Suprapubic skin (tissue), 3 donors: ENCODE measurements around the gene EIF4A3.

Experiments used
- POLR2AphosphoS5 ChIP-seq, 3 donors: sonication (generic); formaldehyde crosslinking; IDR thresholded peaks; one replicate each; pipeline ENCODE4 v1.6.1; 2017; ENCODE audit warnings: antibody characterized with exemption in 3 of 3
- TF ChIP-seq, protein P1 (sequence below), 2 donors: fragments of 200-600 bp in 1 of 2; fragments of 450-650 bp in 1 of 2; sonication (generic) in 1 of 2; IDR thresholded peaks; one replicate each; pipeline ENCODE4 v1.5.1; 2016 to 2019; ENCODE audit warnings: antibody characterized with exemption in 2 of 2, mild to moderate bottlenecking in 1 of 2, moderate library complexity in 1 of 2

DNA sequence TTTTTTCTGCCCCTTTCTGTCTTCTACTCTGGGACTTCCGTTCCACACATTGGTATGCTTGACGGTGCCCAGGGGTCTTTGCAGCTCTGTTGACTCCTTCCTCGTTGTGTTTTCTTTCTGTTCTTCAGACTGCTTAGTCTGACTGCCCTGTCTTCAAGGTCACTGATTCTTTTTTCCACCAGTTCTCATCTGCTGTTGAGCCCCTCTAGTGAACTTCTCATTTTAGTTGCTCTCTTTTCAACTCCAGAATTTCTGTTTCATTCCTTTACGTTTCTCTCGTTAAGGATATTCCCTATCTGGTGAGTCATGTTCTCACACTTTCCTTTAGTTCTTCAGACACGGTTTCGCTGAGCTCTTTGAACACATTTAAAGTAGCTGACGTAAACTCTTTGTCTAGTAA lies 31.8 kb downstream of the EIF4A3 start:
- TF ChIP-seq, protein P1, sequence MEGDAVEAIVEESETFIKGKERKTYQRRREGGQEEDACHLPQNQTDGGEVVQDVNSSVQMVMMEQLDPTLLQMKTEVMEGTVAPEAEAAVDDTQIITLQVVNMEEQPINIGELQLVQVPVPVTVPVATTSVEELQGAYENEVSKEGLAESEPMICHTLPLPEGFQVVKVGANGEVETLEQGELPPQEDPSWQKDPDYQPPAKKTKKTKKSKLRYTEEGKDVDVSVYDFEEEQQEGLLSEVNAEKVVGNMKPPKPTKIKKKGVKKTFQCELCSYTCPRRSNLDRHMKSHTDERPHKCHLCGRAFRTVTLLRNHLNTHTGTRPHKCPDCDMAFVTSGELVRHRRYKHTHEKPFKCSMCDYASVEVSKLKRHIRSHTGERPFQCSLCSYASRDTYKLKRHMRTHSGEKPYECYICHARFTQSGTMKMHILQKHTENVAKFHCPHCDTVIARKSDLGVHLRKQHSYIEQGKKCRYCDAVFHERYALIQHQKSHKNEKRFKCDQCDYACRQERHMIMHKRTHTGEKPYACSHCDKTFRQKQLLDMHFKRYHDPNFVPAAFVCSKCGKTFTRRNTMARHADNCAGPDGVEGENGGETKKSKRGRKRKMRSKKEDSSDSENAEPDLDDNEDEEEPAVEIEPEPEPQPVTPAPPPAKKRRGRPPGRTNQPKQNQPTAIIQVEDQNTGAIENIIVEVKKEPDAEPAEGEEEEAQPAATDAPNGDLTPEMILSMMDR (IDR thresholded peaks at IDR 0.05) = no peak
- no peak for TF ChIP-seq POLR2AphosphoS5 (IDR thresholded peaks at IDR 0.05)
